A549 (cell line): ENCODE results near the gene SYT1. TPM values are rescaled to one million over a fixed set of nuclear protein-coding genes. Genes with fewer than 3 reads are reported as not detected.
A peak's percentile ranks its signal among the peaks of the same experiment; 100 is the strongest.

Experiments
- ATAC-seq, 2 experiments: fragments of 200-7000 bp in 1 of 2; fragments of >200 bp in 1 of 2; cut with Nextera tagmentation in 1 of 2; cut with Tn5 transposase in 1 of 2; 3 replicates each; pipeline versions ENCODE4 v1.8.0 to v1.9.1; 2018 to 2020; ENCODE audit warnings: mild to moderate bottlenecking in 1 of 2, moderate library complexity in 1 of 2
- CTCF ChIA-PET: fragments of 300-600 bp; sonication (Branson Sonifier 250); formaldehyde crosslinking; extraction: SDS; loops from one replicate; lab custom pipeline; 2021; ENCODE audit warnings: antibody characterized with exemption, inconsistent platforms; lab: Yijun Ruan, JAX
- POLR2A ChIA-PET: fragments of 350-600 bp; formaldehyde crosslinking; extraction: SDS; loops from one replicate; lab custom pipeline; 2021; ENCODE audit warnings: antibody characterized with exemption, inconsistent platforms; lab: Yijun Ruan, JAX
- DNase-seq, 2 experiments: peaks; one replicate each; pipeline versions ENCODE4 v3.0.0 to v3.0.0-alpha.2; 2011 to 2016; ENCODE audit warnings: low read depth in 1 of 2, low spot score in 1 of 2
- FAIRE-seq: peaks from 2 replicates; lab custom pipeline; 2011; peaks lifted over from hg19 to GRCh38; lab: Jason Lieb, UNC
- H3K27ac ChIP-seq, 2 experiments: fragments of >200 bp; sonication (Bioruptor Twin); formaldehyde crosslinking; 3 replicates each; pipeline ENCODE4 v1.5.1; 2016 to 2017
- H3K4me1 ChIP-seq: fragments of >200 bp; sonication (Bioruptor Twin); formaldehyde crosslinking; 3 replicates; pipeline ENCODE4 v1.6.1; 2016
- H3K4me2 ChIP-seq: fragments of >200 bp; sonication (Bioruptor Twin); formaldehyde crosslinking; 3 replicates; pipeline ENCODE4 v1.6.1; 2016
- H3K4me3 ChIP-seq: fragments of >200 bp; sonication (Bioruptor Twin); formaldehyde crosslinking; 3 replicates; pipeline ENCODE4 v1.5.1; 2016
- H3K9me3 ChIP-seq: fragments of >200 bp; sonication (Bioruptor Twin); formaldehyde crosslinking; 3 replicates; pipeline ENCODE4 v1.6.1; 2016
- CBX2 ChIP-seq: fragments of 200-600 bp; sonication (generic); IDR thresholded peaks from 2 replicates; pipeline ENCODE4 v1.6.1; 2016; ENCODE audit warnings: low read depth, mild to moderate bottlenecking, borderline replicate concordance
- CEBPB ChIP-seq, 2 experiments: fragments of >200 bp in 1 of 2; sonication (Bioruptor Twin) in 1 of 2; formaldehyde crosslinking in 1 of 2; IDR thresholded peaks; 2 replicates each; pipeline ENCODE4 v1.6.1; 2012 to 2016
- EHF ChIP-seq: fragments of 250-450 bp; sonication (Bioruptor Pico); IDR thresholded peaks from 2 replicates; pipeline ENCODE4 v1.5.0; 2020; ENCODE audit warnings: mild to moderate bottlenecking
- ELK1 ChIP-seq: fragments of 150-350 bp; IDR thresholded peaks from 2 replicates; pipeline ENCODE4 v1.6.1; 2014; ENCODE audit warnings: low read depth, mild to moderate bottlenecking, low read length
- FOSL2 ChIP-seq, 2 experiments: fragments of 450-650 bp in 1 of 2; fragments of >200 bp in 1 of 2; sonication (Bioruptor Twin) in 1 of 2; formaldehyde crosslinking; IDR thresholded peaks; 2 replicates each; pipeline versions ENCODE4 v1.5.0 to v1.6.1; 2016 to 2020; ENCODE audit warnings: mild to moderate bottlenecking in 1 of 2, moderate library complexity in 1 of 2
- FOXS1 ChIP-seq: fragments of 250-450 bp; sonication (Bioruptor Pico); IDR thresholded peaks from 2 replicates; pipeline ENCODE4 v1.5.0; 2020; ENCODE audit warnings: mild to moderate bottlenecking, moderate library complexity
- HEYL ChIP-seq: fragments of 250-450 bp; sonication (Bioruptor Pico); IDR thresholded peaks from 2 replicates; pipeline ENCODE4 v1.8.0; 2021; ENCODE audit warnings: mild to moderate bottlenecking, moderate library complexity
- JUN ChIP-seq, 2 experiments: fragments of >200 bp; sonication (Bioruptor Twin); formaldehyde crosslinking; IDR thresholded peaks; 2 replicates in 1 of 2; 3 replicates in 1 of 2; pipeline ENCODE4 v1.6.1; 2016 to 2017
- JUNB ChIP-seq: fragments of >200 bp; sonication (Bioruptor Twin); formaldehyde crosslinking; IDR thresholded peaks from 2 replicates; pipeline ENCODE4 v1.6.1; 2016
- KDM5A ChIP-seq: fragments of 200-600 bp; sonication (generic); IDR thresholded peaks from 2 replicates; pipeline ENCODE4 v1.6.1; 2016; ENCODE audit warnings: antibody characterized with exemption, mild to moderate bottlenecking
- MAZ ChIP-seq: fragments of 150-350 bp; IDR thresholded peaks from 2 replicates; pipeline ENCODE4 v1.6.1; 2014; ENCODE audit warnings: antibody characterized with exemption, low read depth, low read length, borderline replicate concordance
- MYC ChIP-seq: IDR thresholded peaks from 2 replicates; pipeline ENCODE4 v1.6.1; 2012; ENCODE audit warnings: mild to moderate bottlenecking, inconsistent platforms, low read length, improper control_type of control experiment, borderline replicate concordance
- NPAS2 ChIP-seq: fragments of 250-450 bp; sonication (Bioruptor Pico); IDR thresholded peaks from 2 replicates; pipeline ENCODE4 v1.8.0; 2022; ENCODE audit warnings: mild to moderate bottlenecking, moderate library complexity, borderline replicate concordance
- PHF8 ChIP-seq: fragments of 200-600 bp; sonication (generic); IDR thresholded peaks from 2 replicates; pipeline ENCODE4 v1.6.1; 2016; ENCODE audit warnings: low read depth, mild to moderate bottlenecking, antibody characterized with exemption, moderate library complexity, borderline replicate concordance
- RAD21 ChIP-seq, 2 experiments: fragments of >200 bp in 1 of 2; sonication (Bioruptor Twin) in 1 of 2; formaldehyde crosslinking in 1 of 2; IDR thresholded peaks in 1 of 2; conservative IDR thresholded peaks in 1 of 2; 2 replicates in 1 of 2; 3 replicates in 1 of 2; pipeline ENCODE4 v1.6.1; 2012 to 2018; ENCODE audit warnings: inconsistent platforms in 1 of 2
- REST ChIP-seq: fragments of 200-600 bp; sonication (generic); IDR thresholded peaks from 2 replicates; pipeline ENCODE4 v1.6.1; 2016; ENCODE audit warnings: antibody characterized with exemption, mild to moderate bottlenecking, moderate library complexity
- USF2 ChIP-seq: fragments of 450-650 bp; IDR thresholded peaks from 2 replicates; pipeline ENCODE4 v1.6.1; 2014; ENCODE audit warnings: antibody characterized with exemption
- WGBS: methylation state at CpG from one replicate; pipeline ENCODE4 v1.1.6; 2017; ENCODE audit errors: missing lambda C conversion rate; 5-methylcytosine and 5-hydroxymethylcytosine counted together
- polyA plus RNA-seq, 4 experiments: library from polyadenylated mRNA; depleted of rRNA in 3 of 4; stranded (reverse); fragments of >200 nt; fragmentation: RNase III in 1 of 4; extraction: RNeasy Plus Mini Kit Qiagen cat#74134 plus additional on column Dnase treatment in 1 of 4; gene quantifications; 2 replicates in 3 of 4; 3 replicates in 1 of 4; pipeline ENCODE4 v1.2.3, GENCODE V29; 2011 to 2017

Gene SYT1
- polyA plus RNA-seq, 2 of the 4 experiments (the other 2 are of a cell fraction), result 11.7 to 39.6 TPM

GRCh38 chr12:78929075-78929418, 64.5 kb downstream of the SYT1 start:
- no peak overlapping the region for H3K4me3 ChIP-seq
- TF ChIP-seq FOXS1 (CRISPR knock-in tag) (no peak), MYC (no peak), JUN (IDR thresholded peaks at IDR 0.05) (0 out of 5 replicates have a peak, but pooled peaks of 1 of the 2 experiments have one; percentile 1), HEYL (CRISPR knock-in tag) (peak; percentile 19; the same call in 1 of the 2 replicates)
- CTCF ChIA-PET, result interaction anchor here (1.1 kb wide), 1 partner anchor 11 kb away, joined by 3 read pairs; no protein-coding TSS in a partner anchor
- POLR2A ChIA-PET, result interaction anchor here (0.6 to 1.4 kb wide), 2 partner anchors 65 to 94 kb away, joined by 4 to 19 read pairs; partner anchors contain the start of gene SYT1
- 70% methylated on average over 7 of the region's 7 CpGs for WGBS
- H3K27ac ChIP-seq, result peak overlapping the region; percentile 66 to 87
- no peaks in the 10 kb centered on the region for H3K9me3 ChIP-seq
- ATAC-seq, result peak in 1 of 2 experiments; percentile 38; a peak in 3 of 6 replicates
- H3K4me2 ChIP-seq, result peak overlapping the region; percentile 70; the same call in 2 of the 3 replicates
- peak in 1 of 2 experiments; percentile 53 for DNase-seq
- FAIRE-seq, result no peak
- peaks cover 28% of the 10 kb centered on the region; the same call in 2 of the 3 replicates for H3K4me1 ChIP-seq

- Histone ChIP-seq H3K27ac (peak overlapping the region; percentile 10 to 20; a peak in 2 of 6 replicates), H3K4me1 (peaks cover 28% of the 10 kb centered on the region; the same call in 2 of the 3 replicates), H3K4me3 (no peak overlapping the region), H3K4me2 (no peak overlapping the region), H3K9me3 (no peaks in the 10 kb centered on the region)
- FAIRE-seq, result no peak
- no peak for DNase-seq
- TF ChIP-seq NPAS2 (CRISPR knock-in tag) (no peak), RAD21 (conservative IDR thresholded peaks at IDR 0.05 in 1 of 2, IDR thresholded peaks at IDR 0.05 in 1 of 2) (no peak)
- ChIA-PET CTCF (interaction anchor here (1.1 kb wide), 1 partner anchor 257 kb away, joined by 3 read pairs; no protein-coding TSS in a partner anchor), POLR2A (interaction anchor here (1.9 kb wide), 1 partner anchor 67 kb away, joined by 5 read pairs; the partner anchor contains the start of gene SYT1)
- ATAC-seq, result no peak; a peak in 1 of 6 replicates
- WGBS, result 89% methylated on average over 1 of the region's 1 CpG
These were observed 67.0 kb downstream of the SYT1 start for GRCh38 chr12:78931466-78931990.

- Histone ChIP-seq H3K4me1 (peaks cover 27% of the 10 kb centered on the region; the same call in 2 of the 3 replicates), H3K4me3 (no peak overlapping the region), H3K4me2 (no peak overlapping the region), H3K27ac (no peak overlapping the region), H3K9me3 (no peaks in the 10 kb centered on the region)
- TF ChIP-seq USF2 (no peak), EHF (CRISPR knock-in tag) (no peak), FOSL2 (IDR thresholded peaks at IDR 0.05) (no peak), FOSL2 (CRISPR knock-in tag; IDR thresholded peaks at IDR 0.05) (no peak), CBX2 (no peak), NPAS2 (CRISPR knock-in tag) (no peak), FOXS1 (CRISPR knock-in tag) (no peak), PHF8 (no peak), MAZ (no peak), JUN (IDR thresholded peaks at IDR 0.05) (no peak), REST (no peak), ELK1 (no peak), CEBPB (IDR thresholded peaks at IDR 0.05) (no peak), JUNB (no peak), KDM5A (no peak)
- no peak for DNase-seq
- ChIA-PET POLR2A (interaction anchor here (0.6 kb wide), 1 partner anchor 529 kb away, joined by 3 read pairs; no protein-coding TSS in a partner anchor), CTCF (interaction anchor here (0.7 kb wide), 1 partner anchor 10 kb away, joined by 3 read pairs; no protein-coding TSS in a partner anchor)
- WGBS, result 58% methylated on average over 2 of the region's 2 CpGs
- ATAC-seq, result no peak
- FAIRE-seq, result no peak
These were observed 68.4 kb downstream of the SYT1 start for GRCh38 chr12:78933014-78933413.
